ENCODE measurements around the gene PLEKHA5. TPM values are rescaled to one million over a fixed set of nuclear protein-coding genes. Genes with fewer than 3 reads are reported as not detected.

Gene PLEKHA5
- total and polyA plus RNA-seq, 4 experiments from 2014 or later: 0.43 to 15.9 (median 13.3) TPM

DNA sequence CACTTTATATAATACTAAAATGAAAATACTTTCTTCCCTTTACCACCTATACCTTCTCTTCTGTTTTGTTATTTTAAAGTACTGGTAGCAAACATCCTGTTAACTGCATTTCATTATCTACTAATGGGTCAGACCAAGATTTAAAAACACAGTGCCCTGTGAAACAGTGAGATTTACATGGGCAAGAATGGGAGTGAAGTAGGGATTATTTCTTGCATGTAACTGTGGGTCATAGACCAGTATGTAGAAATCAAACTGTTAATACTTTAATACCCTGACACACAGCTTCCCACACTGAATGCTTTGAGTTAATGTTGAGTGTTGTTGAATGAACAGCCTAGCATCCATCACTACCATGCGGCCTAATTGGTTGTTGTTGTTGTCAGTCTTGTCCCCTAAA lies 61.6 kb downstream of the PLEKHA5 start:
- no peaks in the 10 kb centered on the region for H3K9me3 ChIP-seq (ENCODE audit: control insufficient read depth in 1 of 2, low read length in 2 of 2)
- Mint-ChIP-seq H3K4me3 (no peak overlapping the region), H3K9me3 (no peaks in the 10 kb centered on the region), H3K36me3 (no peaks in the 10 kb centered on the region), H3K4me1 (no peaks in the 10 kb centered on the region), H3K27ac (no peak overlapping the region), H3K27me3 (no peaks in the 10 kb centered on the region)
- no peaks in the 10 kb centered on the region for H3K4me1 ChIP-seq (ENCODE audit: insufficient read depth, low read length)
- intact Hi-C loops (cut with micrococcal nuclease): no loop called here
- ChIA-PET POLR2A (ENCODE audit: partially characterized antibody) (no interaction called here), CTCF (ENCODE audit: partially characterized antibody) (interaction anchor here (1.2 kb wide), 1 partner anchor 9 kb away, joined by 3 read pairs; no protein-coding TSS in a partner anchor)
- H3K36me3 ChIP-seq (ENCODE audit: insufficient read depth, low read length): no peaks in the 10 kb centered on the region
- H3K27me3 ChIP-seq (ENCODE audit: insufficient read depth, low read length): no peaks in the 10 kb centered on the region
- no peak overlapping the region for H3K27ac ChIP-seq (ENCODE audit: low read depth, low read length)
- no peak for DNase-seq
- H3K4me3 ChIP-seq (ENCODE audit: low read length in 2 of 2): no peak overlapping the region

- H3K4me1 ChIP-seq (ENCODE audit: insufficient read depth, low read length): no peaks in the 10 kb centered on the region
- no peaks in the 10 kb centered on the region for H3K9me3 Mint-ChIP-seq
- H3K36me3 Mint-ChIP-seq: no peaks in the 10 kb centered on the region
- no peak for DNase-seq
- no peak overlapping the region for H3K4me3 Mint-ChIP-seq
- H3K9me3 ChIP-seq (ENCODE audit: control insufficient read depth in 1 of 2, low read length in 2 of 2): no peaks in the 10 kb centered on the region
- no peaks in the 10 kb centered on the region for H3K27me3 Mint-ChIP-seq
- ChIA-PET CTCF (ENCODE audit: partially characterized antibody) (interaction anchor here (1.2 kb wide), 1 partner anchor 10 kb away, joined by 3 read pairs; no protein-coding TSS in a partner anchor), POLR2A (ENCODE audit: partially characterized antibody) (no interaction called here)
- H3K4me3 ChIP-seq (ENCODE audit: low read length in 2 of 2): no peak overlapping the region
- no peaks in the 10 kb centered on the region for H3K36me3 ChIP-seq (ENCODE audit: insufficient read depth, low read length)
- H3K27me3 ChIP-seq (ENCODE audit: insufficient read depth, low read length): no peaks in the 10 kb centered on the region
- H3K4me1 Mint-ChIP-seq: no peaks in the 10 kb centered on the region
- intact Hi-C loops (cut with micrococcal nuclease): no loop called here
- no peak overlapping the region for H3K27ac ChIP-seq (ENCODE audit: low read depth, low read length)
- H3K27ac Mint-ChIP-seq: no peak overlapping the region
Observed at GRCh38 chr12:19191563-19191962, 62.0 kb downstream of the PLEKHA5 start.

DNA sequence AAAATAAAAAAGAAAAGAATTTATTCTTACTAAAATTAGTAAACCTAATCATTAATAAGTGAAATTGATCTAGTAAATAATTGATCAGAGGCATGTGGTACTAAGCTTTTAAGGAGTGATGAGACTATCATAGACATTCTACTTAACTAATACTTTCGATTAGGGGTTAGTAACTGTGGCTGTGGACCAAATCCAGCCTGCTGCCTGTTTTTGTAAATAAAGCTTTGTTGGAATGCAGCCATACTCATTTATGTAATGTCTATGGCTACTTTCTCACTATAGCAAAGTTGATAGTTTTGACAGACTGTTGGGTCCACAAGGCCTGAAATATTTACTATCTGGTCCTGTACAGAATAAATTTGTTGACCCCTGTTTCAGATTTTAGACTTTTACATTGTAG lies 63.2 kb downstream of the PLEKHA5 start:
- Mint-ChIP-seq H3K4me1 (no peaks in the 10 kb centered on the region), H3K9me3 (no peaks in the 10 kb centered on the region), H3K27ac (no peak overlapping the region), H3K4me3 (no peak overlapping the region), H3K27me3 (no peaks in the 10 kb centered on the region), H3K36me3 (no peaks in the 10 kb centered on the region)
- Histone ChIP-seq H3K27me3 (ENCODE audit: insufficient read depth, low read length) (no peaks in the 10 kb centered on the region), H3K27ac (ENCODE audit: low read depth, low read length) (no peak overlapping the region), H3K4me1 (ENCODE audit: insufficient read depth, low read length) (no peaks in the 10 kb centered on the region), H3K4me3 (ENCODE audit: low read length in 2 of 2) (no peak overlapping the region), H3K36me3 (ENCODE audit: insufficient read depth, low read length) (no peaks in the 10 kb centered on the region), H3K9me3 (ENCODE audit: control insufficient read depth in 1 of 2, low read length in 2 of 2) (no peaks in the 10 kb centered on the region)
- intact Hi-C loops (cut with micrococcal nuclease): no loop called here
- DNase-seq: no peak
- ChIA-PET CTCF (ENCODE audit: partially characterized antibody) (interaction anchor here (1.4 kb wide), 1 partner anchor 55 kb away, joined by 3 read pairs; no protein-coding TSS in a partner anchor), POLR2A (ENCODE audit: partially characterized antibody) (no interaction called here)

GRCh38 chr12:19194963-19195362 lies 65.4 kb downstream of the PLEKHA5 start:
- H3K27ac ChIP-seq (ENCODE audit: low read depth, low read length): no peak overlapping the region
- POLR2A ChIA-PET (ENCODE audit: partially characterized antibody): no interaction called here
- Mint-ChIP-seq H3K4me3 (no peak overlapping the region), H3K9me3 (no peaks in the 10 kb centered on the region), H3K27ac (no peak overlapping the region), H3K27me3 (no peaks in the 10 kb centered on the region), H3K36me3 (no peaks in the 10 kb centered on the region), H3K4me1 (no peaks in the 10 kb centered on the region)
- DNase-seq: no peak
- H3K4me3 ChIP-seq (ENCODE audit: low read length in 2 of 2): no peak overlapping the region
- H3K4me1 ChIP-seq (ENCODE audit: insufficient read depth, low read length): no peaks in the 10 kb centered on the region
- H3K9me3 ChIP-seq (ENCODE audit: control insufficient read depth in 1 of 2, low read length in 2 of 2): no peaks in the 10 kb centered on the region
- H3K36me3 ChIP-seq (ENCODE audit: insufficient read depth, low read length): no peaks in the 10 kb centered on the region
- intact Hi-C loops (cut with micrococcal nuclease): no loop called here
- no peaks in the 10 kb centered on the region for H3K27me3 ChIP-seq (ENCODE audit: insufficient read depth, low read length)
- CTCF ChIA-PET (ENCODE audit: partially characterized antibody): no interaction called here

DNA sequence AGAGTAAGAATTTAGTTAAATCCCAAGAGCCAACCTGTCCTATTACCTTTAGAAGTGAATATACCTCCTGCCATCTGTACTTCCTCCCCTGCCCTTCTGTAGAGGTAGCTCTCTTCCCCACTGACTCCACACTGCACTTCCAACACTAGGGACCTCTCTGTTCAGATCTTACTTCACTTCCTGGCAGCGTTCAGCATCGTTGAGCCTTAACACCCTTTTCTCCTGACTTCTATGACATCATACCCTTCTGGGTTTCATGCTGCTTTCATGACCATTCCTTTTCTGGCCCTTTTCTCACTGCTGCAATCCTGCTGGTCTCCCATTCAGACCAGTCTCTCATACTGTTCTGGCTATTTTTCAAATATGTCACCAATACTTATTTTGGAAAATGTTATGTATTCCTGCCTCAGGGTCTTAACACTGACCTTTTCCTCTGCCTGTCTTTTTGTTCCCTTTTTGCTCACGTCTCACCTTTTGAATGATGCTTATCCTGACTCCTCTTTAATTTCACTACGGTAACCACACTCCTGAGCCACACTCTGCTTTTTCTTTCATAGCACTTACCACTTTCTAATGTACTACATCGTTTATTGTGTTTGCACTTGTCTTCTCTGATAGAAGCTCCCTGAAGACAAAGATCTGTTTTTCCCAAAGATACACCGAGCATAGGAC lies 67.6 kb downstream of the PLEKHA5 start:
- Histone ChIP-seq H3K9me3 (ENCODE audit: control insufficient read depth in 1 of 2, low read length in 2 of 2) (no peaks in the 10 kb centered on the region), H3K4me3 (ENCODE audit: low read length in 2 of 2) (no peak overlapping the region), H3K36me3 (ENCODE audit: insufficient read depth, low read length) (no peaks in the 10 kb centered on the region), H3K4me1 (ENCODE audit: insufficient read depth, low read length) (no peaks in the 10 kb centered on the region), H3K27me3 (ENCODE audit: insufficient read depth, low read length) (no peaks in the 10 kb centered on the region), H3K27ac (ENCODE audit: low read depth, low read length) (no peak overlapping the region)
- no peak overlapping the region for H3K4me3 Mint-ChIP-seq
- intact Hi-C loops (cut with micrococcal nuclease): no loop called here
- H3K27me3 Mint-ChIP-seq: no peaks in the 10 kb centered on the region
- no peak for DNase-seq
- H3K36me3 Mint-ChIP-seq: no peaks in the 10 kb centered on the region
- no peak overlapping the region for H3K27ac Mint-ChIP-seq
- no peaks in the 10 kb centered on the region for H3K9me3 Mint-ChIP-seq
- CTCF ChIA-PET (ENCODE audit: partially characterized antibody): no interaction called here
- no peaks in the 10 kb centered on the region for H3K4me1 Mint-ChIP-seq
- POLR2A ChIA-PET (ENCODE audit: partially characterized antibody): no interaction called here

DNA sequence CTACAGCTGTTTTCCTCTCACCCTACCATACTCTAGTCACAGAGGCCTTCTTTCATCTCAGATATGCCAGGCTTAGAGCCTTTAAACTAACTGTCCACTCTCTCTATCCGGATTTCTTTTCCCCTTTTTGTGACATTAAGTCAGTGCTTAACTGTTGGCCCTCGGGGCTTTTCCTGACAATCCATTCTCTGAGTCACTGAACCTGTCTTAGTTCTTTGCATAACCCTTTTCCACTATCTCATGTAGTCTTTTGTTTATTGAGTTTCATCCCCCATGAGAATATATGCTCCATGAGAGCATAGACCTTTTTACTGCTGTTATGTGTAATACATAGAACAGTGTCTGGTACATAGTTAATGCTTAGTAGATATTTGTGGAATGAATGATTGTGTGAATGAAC lies 68.7 kb downstream of the PLEKHA5 start:
- Histone ChIP-seq H3K9me3 (ENCODE audit: control insufficient read depth in 1 of 2, low read length in 2 of 2) (no peaks in the 10 kb centered on the region), H3K4me1 (ENCODE audit: insufficient read depth, low read length) (no peaks in the 10 kb centered on the region), H3K4me3 (ENCODE audit: low read length in 2 of 2) (no peak overlapping the region), H3K36me3 (ENCODE audit: insufficient read depth, low read length) (no peaks in the 10 kb centered on the region), H3K27me3 (ENCODE audit: insufficient read depth, low read length) (no peaks in the 10 kb centered on the region), H3K27ac (ENCODE audit: low read depth, low read length) (no peak overlapping the region)
- no peak overlapping the region for H3K4me3 Mint-ChIP-seq
- no peak overlapping the region for H3K27ac Mint-ChIP-seq
- H3K4me1 Mint-ChIP-seq: no peaks in the 10 kb centered on the region
- DNase-seq: no peak
- POLR2A ChIA-PET (ENCODE audit: partially characterized antibody): no interaction called here
- H3K36me3 Mint-ChIP-seq: no peaks in the 10 kb centered on the region
- intact Hi-C loops (cut with micrococcal nuclease): no loop called here
- H3K9me3 Mint-ChIP-seq: no peaks in the 10 kb centered on the region
- no peaks in the 10 kb centered on the region for H3K27me3 Mint-ChIP-seq
- CTCF ChIA-PET (ENCODE audit: partially characterized antibody): no interaction called here

DNA sequence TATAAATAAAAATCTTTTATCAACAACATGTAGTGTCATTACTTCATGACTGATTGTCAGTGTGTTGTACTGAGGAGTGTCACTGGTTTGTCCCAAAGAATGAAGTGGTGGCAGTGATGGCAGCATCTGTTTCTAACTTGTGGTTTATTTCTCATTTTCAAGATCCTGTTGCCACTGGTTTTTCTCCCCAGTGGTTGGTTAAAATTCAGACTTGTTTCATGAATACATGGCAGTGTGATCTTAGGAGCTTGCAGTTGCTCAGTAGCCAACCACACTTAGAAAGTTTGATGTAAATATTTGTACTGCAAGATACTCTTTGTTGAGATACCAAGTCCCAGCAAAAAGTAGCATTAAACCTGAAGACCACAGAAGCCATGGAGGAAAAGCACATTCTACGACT lies 69.8 kb downstream of the PLEKHA5 start:
- Histone ChIP-seq H3K9me3 (ENCODE audit: control insufficient read depth in 1 of 2, low read length in 2 of 2) (no peaks in the 10 kb centered on the region), H3K36me3 (ENCODE audit: insufficient read depth, low read length) (no peaks in the 10 kb centered on the region), H3K27ac (ENCODE audit: low read depth, low read length) (no peak overlapping the region), H3K4me1 (ENCODE audit: insufficient read depth, low read length) (no peaks in the 10 kb centered on the region), H3K4me3 (ENCODE audit: low read length in 2 of 2) (no peak overlapping the region), H3K27me3 (ENCODE audit: insufficient read depth, low read length) (no peaks in the 10 kb centered on the region)
- Mint-ChIP-seq H3K9me3 (no peaks in the 10 kb centered on the region), H3K4me3 (no peak overlapping the region), H3K27me3 (no peaks in the 10 kb centered on the region), H3K27ac (no peak overlapping the region), H3K36me3 (no peaks in the 10 kb centered on the region), H3K4me1 (no peaks in the 10 kb centered on the region)
- intact Hi-C loops (cut with micrococcal nuclease): no loop called here
- ChIA-PET POLR2A (ENCODE audit: partially characterized antibody) (no interaction called here), CTCF (ENCODE audit: partially characterized antibody) (interaction anchor here (1.9 kb wide), 2 partner anchors 10 to 13 kb away, joined by 7 to 8 read pairs; no protein-coding TSS in a partner anchor)
- DNase-seq: no peak

Measured in CD4-positive, alpha-beta memory T cell (primary cell).